GM19193 (cell line): ENCODE measurements around the gene BBS9.

Source experiments
- POLR2A ChIP-seq: IDR thresholded peaks from 4 replicates; pipeline ENCODE4 v1.6.1; 2011; ENCODE audit not compliant: insufficient read depth, insufficient read length; ENCODE audit errors: extremely low read depth

Gene BBS9

GRCh38 chr7:33503736-33504135 lies 374.4 kb downstream of the BBS9 start:
- TF ChIP-seq POLR2A = no peak

DNA sequence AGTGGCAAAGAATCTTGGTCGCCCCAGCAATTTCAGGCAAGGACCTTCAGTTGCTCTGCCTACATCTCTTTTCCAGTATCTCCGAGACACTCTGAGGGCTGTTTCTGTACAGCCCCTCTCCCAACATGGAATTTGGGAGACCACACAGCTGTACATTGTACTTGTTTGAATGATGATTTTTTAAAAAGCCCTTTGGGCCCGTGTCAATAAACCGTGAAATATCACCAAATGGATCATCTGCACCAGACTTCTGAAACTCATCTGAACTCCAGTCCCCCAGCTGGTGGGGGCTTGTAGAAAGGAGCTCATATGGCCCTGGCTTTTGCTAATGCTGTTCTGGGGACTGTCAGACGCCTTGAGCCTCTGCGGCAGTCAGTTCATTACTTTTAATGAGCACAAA lies 374.9 kb downstream of the BBS9 start:
- no peak for TF ChIP-seq POLR2A

DNA sequence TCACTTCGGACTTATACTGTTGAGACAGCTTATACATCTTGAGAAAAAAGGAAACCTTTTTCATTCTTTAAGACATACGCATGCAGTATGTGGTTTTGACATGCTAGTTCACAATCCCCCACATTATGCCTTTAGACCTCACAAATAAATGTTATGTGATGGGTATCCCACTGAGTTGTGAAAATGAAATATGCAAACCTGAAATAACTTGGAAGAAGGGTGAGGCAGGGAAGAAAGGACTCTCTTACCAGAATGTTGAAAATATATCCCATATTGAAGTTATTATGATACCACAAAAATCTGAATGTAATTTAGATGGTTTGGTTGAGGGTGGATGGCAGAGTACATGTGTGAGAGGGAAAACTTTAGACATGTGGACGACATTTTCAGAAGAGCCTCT lies 379.8 kb downstream of the BBS9 start:
- TF ChIP-seq POLR2A = no peak

- TF ChIP-seq POLR2A = no peak
These were observed 382.4 kb downstream of the BBS9 start for GRCh38 chr7:33511778-33512177.

DNA sequence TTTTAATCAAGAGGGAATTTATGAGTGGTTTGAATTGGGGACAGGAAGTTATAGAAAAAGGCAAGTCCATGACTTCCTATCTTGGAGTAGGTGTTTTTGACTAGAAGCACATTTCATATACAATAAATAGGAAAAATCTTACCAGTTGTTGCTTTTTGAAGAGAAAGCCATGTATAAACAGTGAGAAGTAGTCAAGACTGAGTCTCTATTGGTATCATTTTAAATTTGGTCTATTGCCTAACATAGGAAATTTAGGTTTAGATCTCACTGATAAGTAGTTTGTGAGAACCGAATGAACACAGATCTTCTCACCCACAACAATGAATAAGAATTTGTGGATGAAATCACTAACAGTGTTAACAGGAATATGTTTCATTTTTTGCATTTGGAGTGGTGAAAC lies 387.2 kb downstream of the BBS9 start:
- no peak for TF ChIP-seq POLR2A

- TF ChIP-seq POLR2A = no peak
These were observed 387.8 kb downstream of the BBS9 start for GRCh38 chr7:33517191-33517590.

DNA sequence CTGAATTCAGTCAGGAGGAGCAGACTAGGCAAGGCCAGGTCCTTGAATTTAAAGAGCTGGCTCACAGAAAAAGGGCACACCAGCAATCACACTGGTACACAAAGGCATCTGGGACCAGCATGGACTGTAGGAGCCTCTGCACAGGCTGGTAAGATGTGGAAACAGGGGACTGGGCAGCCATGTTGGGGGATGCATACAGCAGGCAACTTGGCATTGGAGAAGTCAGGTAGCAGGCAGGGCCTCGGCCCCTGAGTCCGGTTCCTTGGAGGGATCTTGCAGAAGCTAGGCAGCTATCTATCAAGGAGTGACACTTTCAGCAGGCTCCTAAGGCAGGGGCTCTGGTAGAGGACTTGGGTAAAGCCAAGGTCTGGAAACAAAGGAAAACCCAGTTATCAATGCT lies 399.7 kb downstream of the BBS9 start:
- no peak for TF ChIP-seq POLR2A

DNA sequence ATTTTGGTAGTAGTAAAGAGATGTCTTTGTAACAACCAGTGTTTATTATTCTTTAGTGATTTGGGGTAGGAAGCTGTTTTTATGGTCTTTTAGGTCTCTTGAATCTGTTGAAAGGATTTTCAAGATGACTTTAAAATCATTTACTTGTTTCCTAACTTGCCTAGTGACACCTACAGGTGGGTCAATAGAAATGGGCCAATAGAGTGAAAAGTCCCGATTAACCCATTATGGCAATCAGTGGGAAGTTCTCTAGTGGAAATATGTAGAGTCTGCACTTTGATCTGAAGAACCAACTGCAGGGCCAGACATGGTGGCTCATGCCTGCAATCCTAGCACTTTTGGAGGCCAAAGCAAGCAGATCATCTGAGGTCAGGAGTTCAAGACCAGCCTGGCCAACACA lies 401.3 kb downstream of the BBS9 start:
- TF ChIP-seq POLR2A = no peak

- TF ChIP-seq POLR2A = no peak
These were observed 402.5 kb downstream of the BBS9 start for GRCh38 chr7:33531888-33532287.

GRCh38 chr7:33534833-33535232 lies 405.5 kb downstream of the BBS9 start:
- no peak for TF ChIP-seq POLR2A

DNA sequence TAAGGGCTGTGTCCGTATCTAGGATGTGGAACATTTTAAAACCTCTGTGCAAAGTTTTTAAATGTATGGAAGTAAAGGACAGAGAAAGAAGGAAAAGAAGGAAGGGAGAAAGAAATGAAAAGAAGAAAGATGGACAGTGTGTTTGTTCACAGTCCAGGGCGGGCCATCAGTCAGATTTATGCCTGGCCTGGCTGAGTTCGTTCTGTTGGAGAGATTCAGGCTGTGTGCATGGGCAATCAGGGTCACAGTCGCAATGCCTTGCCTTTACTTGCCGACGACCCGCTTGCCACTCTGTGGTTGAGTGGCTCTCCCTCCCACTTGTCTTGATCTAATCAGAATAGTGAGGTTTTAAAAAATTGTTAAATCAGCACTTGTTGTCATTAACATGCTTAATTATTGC lies 406.6 kb downstream of the BBS9 start:
- TF ChIP-seq POLR2A = no peak

- TF ChIP-seq POLR2A = no peak
These were observed 407.2 kb downstream of the BBS9 start for GRCh38 chr7:33536398-33537103.

DNA sequence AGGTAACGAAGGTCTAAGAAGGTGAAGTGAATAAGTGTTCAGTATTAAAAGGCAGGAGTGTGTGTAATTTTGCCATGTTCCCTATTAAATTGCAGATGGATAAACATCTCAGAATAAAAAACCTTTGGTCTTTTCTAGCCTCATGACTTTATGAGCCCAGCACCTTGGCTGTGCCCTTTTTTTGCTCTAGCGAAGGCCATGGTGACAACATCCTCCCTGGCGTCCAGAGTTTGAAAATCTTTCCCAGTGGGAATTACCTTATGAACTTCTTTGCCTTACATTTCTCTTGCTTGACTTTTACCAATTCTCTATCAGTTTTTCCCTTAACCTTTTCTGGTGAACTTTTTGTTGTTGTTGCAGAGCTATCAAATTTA lies 407.7 kb downstream of the BBS9 start:
- TF ChIP-seq POLR2A = no peak

- no peak for TF ChIP-seq POLR2A
These were observed 409.8 kb downstream of the BBS9 start for GRCh38 chr7:33539198-33539597.

DNA sequence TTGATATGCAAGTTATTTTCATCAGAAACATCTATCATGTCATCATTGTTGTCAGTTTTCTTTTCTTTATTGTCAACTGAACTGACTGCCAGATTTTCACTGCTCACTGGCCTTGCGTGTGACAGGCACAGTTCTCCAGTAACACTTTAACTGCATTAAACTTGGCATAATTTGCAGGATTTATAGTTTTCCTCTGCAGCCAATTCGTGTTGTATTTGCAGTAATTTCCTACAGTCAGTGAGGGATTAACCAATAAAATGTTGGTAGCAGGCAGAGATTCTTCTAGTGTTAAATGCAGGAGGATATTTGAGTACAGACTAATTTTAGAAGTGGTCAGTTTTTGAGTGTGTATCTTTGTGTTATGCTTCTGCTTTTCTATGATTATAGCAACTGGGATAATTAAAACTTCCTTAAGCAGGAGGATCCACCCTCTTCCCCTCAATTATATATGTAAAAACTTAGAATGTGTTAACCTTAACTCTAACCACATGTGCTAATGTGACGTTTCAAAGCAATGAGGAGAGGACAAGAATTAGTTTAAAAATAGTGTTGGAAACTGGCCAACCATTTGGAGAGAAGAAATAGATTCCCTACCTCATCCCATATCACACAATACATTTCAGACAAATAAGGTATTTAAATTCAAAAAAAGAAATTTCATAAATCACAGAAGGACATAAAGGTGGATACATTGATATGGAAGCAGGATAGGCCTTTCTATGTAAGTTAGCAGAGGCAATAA lies 410.5 kb downstream of the BBS9 start:
- no peak for TF ChIP-seq POLR2A

GRCh38 chr7:33547880-33548279 lies 418.5 kb downstream of the BBS9 start:
- TF ChIP-seq POLR2A = no peak
